ENCODE results near the gene BMP6.
"Not testable (repeated sequence)": the region's sequence is repeated elsewhere in the genome, so short reads cannot be mapped to it uniquely, and the experiment has no call there.

Gene BMP6

GRCh38 chr6:7891078-7891872 lies 165.4 kb downstream of the BMP6 start:
- no peak for DNase-seq

GRCh38 chr6:7892367-7892766 lies 166.5 kb downstream of the BMP6 start:
- not testable (repeated sequence) for DNase-seq

- no peak for DNase-seq
Measured at GRCh38 chr6:7893342-7893741, 167.4 kb downstream of the BMP6 start.

GRCh38 chr6:7894262-7895124 lies 168.6 kb downstream of the BMP6 start:
- DNase-seq, result no peak

- no peak for DNase-seq
Measured at GRCh38 chr6:7895125-7895423, 169.2 kb downstream of the BMP6 start.

GRCh38 chr6:7896465-7896987 lies 170.6 kb downstream of the BMP6 start:
- no peak for DNase-seq

- no peak for DNase-seq
Measured at GRCh38 chr6:7897461-7898192, 171.7 kb downstream of the BMP6 start.

GRCh38 chr6:7898193-7898586 lies 172.3 kb downstream of the BMP6 start:
- not testable (repeated sequence) for DNase-seq

- DNase-seq, result no peak
Measured at GRCh38 chr6:7899101-7899888, 173.4 kb downstream of the BMP6 start.

- DNase-seq, result no peak
Measured at GRCh38 chr6:7899889-7900213, 174.0 kb downstream of the BMP6 start.

GRCh38 chr6:7900621-7901020 lies 174.7 kb downstream of the BMP6 start:
- no peak for DNase-seq

- DNase-seq, result no peak
Measured at GRCh38 chr6:7901056-7901455, 175.2 kb downstream of the BMP6 start.

- no peak for DNase-seq
Measured at GRCh38 chr6:7901780-7902179, 175.9 kb downstream of the BMP6 start.

- no peak for DNase-seq
Measured at GRCh38 chr6:7902221-7902620, 176.3 kb downstream of the BMP6 start.

GRCh38 chr6:7902867-7903266 lies 177.0 kb downstream of the BMP6 start:
- DNase-seq, result no peak

GRCh38 chr6:7903673-7904072 lies 177.8 kb downstream of the BMP6 start:
- no peak for DNase-seq

GRCh38 chr6:7904654-7905319 lies 178.9 kb downstream of the BMP6 start:
- no peak for DNase-seq

- no peak for DNase-seq
Measured at GRCh38 chr6:7905416-7905815, 179.5 kb downstream of the BMP6 start.

- DNase-seq, result no peak
Measured at GRCh38 chr6:7906741-7907140, 180.8 kb downstream of the BMP6 start.

- no peak for DNase-seq
Measured at GRCh38 chr6:7907159-7907558, 181.3 kb downstream of the BMP6 start.

- DNase-seq, result peak; percentile 15 to 31
Measured at GRCh38 chr6:7909323-7910276, 183.7 kb downstream of the BMP6 start.

Data from activated CD4-positive, alpha-beta T cell treated with anti-CD3 and anti-CD28 coated beads, Interleukin-2, amount 50 U/mL, for 4 hours (primary cell).